ENCODE data around the gene RPS3. TPM values are rescaled to one million over a fixed set of nuclear protein-coding genes. Genes with fewer than 3 reads are reported as not detected.

The RPS3 gene
- total RNA-seq, 1 donor from 2014 or later: 2,822 TPM

DNA sequence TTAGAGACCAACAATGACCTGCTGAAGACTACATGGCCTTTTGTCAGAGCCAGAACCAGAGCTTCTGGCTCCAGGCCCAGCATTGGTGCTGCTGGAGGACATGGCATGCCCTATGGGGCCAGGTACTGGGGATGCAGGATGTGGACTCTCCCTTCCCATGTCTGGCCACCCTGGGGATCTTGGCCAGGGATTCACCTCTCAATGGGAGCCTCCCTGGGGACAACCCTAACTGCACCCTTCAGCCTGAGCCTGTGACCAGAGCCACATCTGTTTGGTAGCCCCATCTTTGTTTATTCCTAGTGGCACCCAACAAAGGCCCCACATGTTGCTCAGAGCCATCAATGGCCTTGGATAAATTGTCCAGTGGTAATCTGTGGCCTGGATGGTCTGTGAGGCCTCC, 27.9 kb downstream of the RPS3 start:
- Mint-ChIP-seq H3K4me1 (ENCODE audit: low read depth) (peaks cover 20% of the 10 kb centered on the region), H3K27ac (no peak overlapping the region), H3K9me3 (peaks cover 3% of the 10 kb centered on the region), H3K36me3 (ENCODE audit: low read depth) (peaks cover 12% of the 10 kb centered on the region), H3K4me3 (no peak overlapping the region), H3K27me3 (ENCODE audit: insufficient read depth) (peaks cover 43% of the 10 kb centered on the region)
- intact Hi-C loops (cut with micrococcal nuclease): no loop called here
- DNase-seq (ENCODE audit: low spot score): no peak

DNA sequence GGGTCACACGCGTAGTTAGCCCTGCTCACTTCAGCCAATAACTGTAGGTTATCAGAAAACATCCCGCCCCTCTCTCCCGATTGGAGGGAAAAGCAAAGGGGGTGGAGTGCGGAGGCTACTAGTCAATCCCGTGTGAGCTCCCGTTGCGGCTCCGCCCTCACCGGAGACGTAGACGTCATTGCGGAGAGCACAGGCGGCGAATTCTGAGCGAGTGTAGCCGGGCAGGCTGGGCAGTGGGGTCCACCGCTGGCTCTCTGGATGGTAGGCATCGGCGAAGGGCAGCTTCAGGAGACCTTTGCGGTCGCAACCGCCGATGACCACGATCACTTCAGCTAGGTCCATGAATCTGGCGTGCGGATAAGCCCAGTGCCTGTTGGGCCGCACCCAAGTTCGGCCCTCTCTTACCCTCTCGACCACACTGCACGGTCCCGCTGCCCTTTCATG, 29.0 kb downstream of the RPS3 start:
- peak; percentile 64 for DNase-seq (ENCODE audit: low spot score)
- intact Hi-C loops (cut with micrococcal nuclease): no loop called here
- H3K9me3 Mint-ChIP-seq: peaks cover 3% of the 10 kb centered on the region
- peak overlapping the region; percentile 34 for H3K27ac Mint-ChIP-seq
- peak overlapping the region; percentile 80 for H3K4me3 Mint-ChIP-seq
- H3K4me1 Mint-ChIP-seq (ENCODE audit: low read depth): peaks cover 20% of the 10 kb centered on the region
- H3K36me3 Mint-ChIP-seq (ENCODE audit: low read depth): peaks cover 12% of the 10 kb centered on the region
- peaks cover 53% of the 10 kb centered on the region for H3K27me3 Mint-ChIP-seq (ENCODE audit: insufficient read depth)

DNA sequence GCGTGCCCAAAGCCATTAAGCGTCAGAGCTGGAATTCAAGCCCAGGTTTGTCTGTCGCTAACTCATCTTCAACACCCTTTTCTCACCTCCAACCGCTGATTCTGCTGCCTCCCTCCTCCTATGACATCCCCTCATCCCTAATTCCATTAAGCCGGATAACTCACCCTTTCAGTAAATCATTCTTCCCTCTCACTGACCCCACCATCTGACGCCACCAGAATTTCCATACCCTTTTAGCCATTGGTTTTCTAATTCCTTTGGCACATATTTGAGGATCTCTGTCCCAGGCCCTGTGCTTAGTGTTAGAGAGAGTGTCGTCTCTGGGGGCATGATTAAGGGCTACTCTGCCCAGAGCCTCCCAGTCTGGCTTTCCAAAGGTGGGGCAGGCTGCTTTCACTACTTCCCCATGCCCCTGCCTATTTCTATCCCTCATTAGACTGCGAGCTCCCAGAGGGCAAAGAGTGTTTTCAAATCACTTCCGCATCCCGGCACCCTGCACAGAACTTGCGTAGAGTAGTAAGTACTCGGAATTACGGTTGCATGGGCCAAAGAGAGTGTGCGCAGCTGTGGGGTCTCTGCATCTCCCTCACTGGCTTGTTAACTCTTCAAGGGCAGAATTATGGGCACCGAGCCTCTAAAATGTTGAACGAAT, 29.8 kb downstream of the RPS3 start:
- H3K27ac Mint-ChIP-seq: peak overlapping the region; percentile 89
- H3K4me3 Mint-ChIP-seq: peak overlapping the region; percentile 80
- peaks cover 58% of the 10 kb centered on the region for H3K27me3 Mint-ChIP-seq (ENCODE audit: insufficient read depth)
- intact Hi-C loops (cut with micrococcal nuclease): no loop called here
- H3K4me1 Mint-ChIP-seq (ENCODE audit: low read depth): peaks cover 20% of the 10 kb centered on the region
- H3K9me3 Mint-ChIP-seq: peaks cover 3% of the 10 kb centered on the region
- no peak for DNase-seq (ENCODE audit: low spot score)
- H3K36me3 Mint-ChIP-seq (ENCODE audit: low read depth): peaks cover 9% of the 10 kb centered on the region

- Mint-ChIP-seq H3K4me1 (ENCODE audit: low read depth) (peaks cover 20% of the 10 kb centered on the region), H3K36me3 (ENCODE audit: low read depth) (peaks cover 9% of the 10 kb centered on the region), H3K4me3 (peak overlapping the region; percentile 80), H3K27ac (peak overlapping the region; percentile 89), H3K27me3 (ENCODE audit: insufficient read depth) (peaks cover 58% of the 10 kb centered on the region), H3K9me3 (peaks cover 3% of the 10 kb centered on the region)
- no peak for DNase-seq (ENCODE audit: low spot score)
- intact Hi-C loops (cut with micrococcal nuclease): no loop called here
Observed at GRCh38 chr11:75429641-75429901, 30.3 kb downstream of the RPS3 start.

GRCh38 chr11:75429902-75430713, 30.8 kb downstream of the RPS3 start:
- Mint-ChIP-seq H3K4me3 (peak overlapping the region; percentile 80), H3K4me1 (ENCODE audit: low read depth) (peaks cover 20% of the 10 kb centered on the region), H3K27me3 (ENCODE audit: insufficient read depth) (peaks cover 58% of the 10 kb centered on the region), H3K36me3 (ENCODE audit: low read depth) (peaks cover 6% of the 10 kb centered on the region), H3K27ac (peak overlapping the region; percentile 65), H3K9me3 (peaks cover 3% of the 10 kb centered on the region)
- DNase-seq (ENCODE audit: low spot score): peak; percentile 65
- intact Hi-C loops (cut with micrococcal nuclease): no loop called here

DNA sequence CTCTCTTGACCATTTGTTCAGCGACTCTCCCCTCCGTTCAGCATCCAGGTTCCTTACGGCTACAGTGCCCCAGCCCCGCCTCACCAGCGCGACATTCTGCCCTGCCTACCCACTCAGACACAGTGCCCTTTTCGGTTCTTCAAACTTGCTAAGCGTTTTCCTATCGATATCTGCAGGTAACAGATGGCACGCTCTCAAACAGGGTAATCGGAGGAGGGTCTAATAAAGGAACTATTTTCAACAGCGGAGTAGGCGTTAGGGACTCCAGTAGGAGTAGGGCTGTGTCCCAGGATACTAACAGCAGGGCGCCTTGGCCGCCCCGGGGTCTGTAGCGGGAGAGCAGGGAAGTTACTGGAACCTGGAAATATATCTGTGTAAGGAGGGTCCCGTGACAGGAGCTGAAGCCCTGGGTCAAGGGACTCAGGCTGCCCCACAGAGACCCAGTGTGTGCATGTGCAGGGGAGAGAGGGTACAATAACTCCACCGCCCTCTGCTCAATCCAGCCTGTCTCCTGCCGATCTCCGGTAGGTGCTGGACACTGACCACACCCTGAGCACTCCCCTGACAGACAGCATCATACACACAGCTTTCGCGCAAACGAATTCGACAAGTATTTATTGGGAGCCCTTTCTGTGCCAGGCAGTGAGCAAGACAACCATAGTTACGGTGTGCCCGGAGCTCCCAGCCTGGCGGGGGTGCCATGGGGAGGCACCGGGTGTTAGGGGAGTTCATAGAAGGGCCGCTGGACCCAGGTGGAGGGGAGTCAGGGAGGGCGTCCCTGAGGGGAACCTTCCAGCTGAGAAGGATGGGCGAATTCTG, 31.6 kb downstream of the RPS3 start:
- no peak for DNase-seq (ENCODE audit: low spot score)
- peaks cover 3% of the 10 kb centered on the region for H3K9me3 Mint-ChIP-seq
- peaks cover 58% of the 10 kb centered on the region for H3K27me3 Mint-ChIP-seq (ENCODE audit: insufficient read depth)
- peak overlapping the region; percentile 80 for H3K4me3 Mint-ChIP-seq
- peaks cover 6% of the 10 kb centered on the region for H3K36me3 Mint-ChIP-seq (ENCODE audit: low read depth)
- H3K4me1 Mint-ChIP-seq (ENCODE audit: low read depth): peaks cover 20% of the 10 kb centered on the region
- H3K27ac Mint-ChIP-seq: peak overlapping the region; percentile 65
- intact Hi-C loops (cut with micrococcal nuclease): no loop called here

DNA sequence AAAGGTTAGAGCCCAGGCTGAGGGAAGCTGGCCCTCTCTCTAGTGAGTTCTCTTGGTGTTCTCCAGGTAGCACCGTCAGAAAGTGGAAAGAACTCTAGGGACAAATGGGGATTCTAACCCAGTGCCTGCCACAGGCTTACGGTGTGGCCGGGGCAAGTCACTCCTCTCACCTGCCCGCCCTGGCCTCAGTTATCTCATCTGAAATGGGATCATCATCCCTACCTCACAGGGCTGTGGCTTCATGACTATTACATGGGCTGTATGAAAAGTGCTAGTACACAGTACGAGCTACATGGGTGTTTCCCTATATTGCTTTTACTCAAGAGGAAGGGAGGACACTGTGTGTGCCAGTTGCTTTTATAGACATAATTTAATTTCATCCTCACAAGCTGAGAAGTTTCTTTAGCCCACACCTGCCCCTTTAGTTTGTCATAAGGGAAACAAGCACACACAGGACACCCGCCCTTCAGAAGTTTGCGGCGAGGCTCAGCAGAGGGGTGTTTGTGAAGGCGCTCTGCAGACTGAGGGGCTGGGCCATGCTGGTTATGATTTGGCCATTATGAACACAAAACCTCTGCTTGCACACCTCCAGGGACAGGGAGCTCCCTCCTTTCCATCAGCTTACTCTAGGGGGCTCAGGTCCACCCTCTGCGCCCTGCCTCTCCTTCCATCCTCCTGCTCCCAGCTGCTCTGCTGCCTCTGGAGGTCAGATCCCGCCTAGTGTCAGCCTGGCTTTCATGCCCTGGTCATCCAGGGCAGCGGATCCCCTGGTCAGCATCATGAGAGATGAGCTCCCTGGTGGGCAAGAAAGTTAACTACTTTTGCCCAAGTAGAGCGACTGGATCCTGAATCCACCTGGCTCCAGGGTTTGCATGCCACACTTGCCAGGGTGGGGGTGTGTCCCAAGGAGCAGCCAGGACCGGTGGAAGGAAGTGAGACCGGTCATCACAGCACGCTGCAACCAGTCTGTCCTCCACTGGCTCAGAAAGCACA, 32.5 kb downstream of the RPS3 start:
- peaks cover 6% of the 10 kb centered on the region for H3K36me3 Mint-ChIP-seq (ENCODE audit: low read depth)

GRCh38 chr11:75432911-75433321, 33.6 kb downstream of the RPS3 start, which contains the start of gene KLHL35:
TSS of gene KLHL35 (minus strand) at chr11:75433203. CDS start at chr11:75430629, 2,574 bp downstream.
- H3K27ac Mint-ChIP-seq: peak within 1 kb of the TSS; percentile 10
- H3K4me3 Mint-ChIP-seq: peak within 1 kb of the TSS; percentile 54
- H3K4me1 Mint-ChIP-seq (ENCODE audit: low read depth): peaks cover 20% of the 10 kb centered on the region
- intact Hi-C loops (cut with micrococcal nuclease): no loop called here
- H3K27me3 Mint-ChIP-seq (ENCODE audit: insufficient read depth): peaks cover 48% of the 10 kb centered on the region
- no peak for DNase-seq (ENCODE audit: low spot score)
- H3K36me3 Mint-ChIP-seq (ENCODE audit: low read depth): peaks cover 6% of the 10 kb centered on the region
- peaks cover 3% of the 10 kb centered on the region for H3K9me3 Mint-ChIP-seq

More for the DNA sequence above, 32.5 kb downstream of the RPS3 start:
- peaks cover 55% of the 10 kb centered on the region for H3K27me3 Mint-ChIP-seq (ENCODE audit: insufficient read depth)
- peak overlapping the region; percentile 10 for H3K27ac Mint-ChIP-seq
- intact Hi-C loops (cut with micrococcal nuclease): no loop called here
- peak overlapping the region; percentile 62 for H3K4me3 Mint-ChIP-seq
- peaks cover 3% of the 10 kb centered on the region for H3K9me3 Mint-ChIP-seq
- peaks cover 20% of the 10 kb centered on the region for H3K4me1 Mint-ChIP-seq (ENCODE audit: low read depth)
- no peak for DNase-seq (ENCODE audit: low spot score)

- Mint-ChIP-seq H3K4me3 (no peak overlapping the region), H3K4me1 (ENCODE audit: low read depth) (peaks cover 20% of the 10 kb centered on the region), H3K36me3 (ENCODE audit: low read depth) (peaks cover 6% of the 10 kb centered on the region), H3K27me3 (ENCODE audit: insufficient read depth) (peaks cover 43% of the 10 kb centered on the region), H3K9me3 (peaks cover 3% of the 10 kb centered on the region), H3K27ac (no peak overlapping the region)
- intact Hi-C loops (cut with micrococcal nuclease): no loop called here
- DNase-seq (ENCODE audit: low spot score): no peak
Observed at GRCh38 chr11:75433443-75433842, 34.1 kb downstream of the RPS3 start.

DNA sequence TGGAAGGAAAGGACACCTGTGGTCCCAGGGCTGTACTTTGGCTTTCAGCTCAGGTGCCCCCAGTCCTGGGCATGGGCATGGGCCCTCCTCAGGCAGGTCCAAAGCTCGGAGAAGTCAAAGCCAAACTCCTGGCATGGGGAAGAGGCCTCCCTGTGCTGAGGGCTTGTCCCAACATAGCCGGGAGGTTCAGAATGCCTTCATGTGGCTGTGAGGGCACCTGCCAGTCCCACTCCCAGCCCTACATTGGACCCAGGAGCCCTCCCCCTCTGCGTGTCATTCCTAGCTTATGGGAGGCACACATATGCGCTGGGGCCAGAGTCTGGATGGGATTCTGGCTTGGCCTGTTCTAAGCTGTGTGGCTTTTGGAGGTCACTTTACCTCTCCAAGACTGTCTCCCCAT, 34.7 kb downstream of the RPS3 start:
- Mint-ChIP-seq H3K4me1 (ENCODE audit: low read depth) (peaks cover 15% of the 10 kb centered on the region), H3K9me3 (peaks cover 3% of the 10 kb centered on the region), H3K27ac (no peak overlapping the region), H3K27me3 (ENCODE audit: insufficient read depth) (peaks cover 37% of the 10 kb centered on the region), H3K36me3 (ENCODE audit: low read depth) (peaks cover 4% of the 10 kb centered on the region), H3K4me3 (no peak overlapping the region)
- intact Hi-C loops (cut with micrococcal nuclease): no loop called here
- DNase-seq (ENCODE audit: low spot score): no peak

DNA sequence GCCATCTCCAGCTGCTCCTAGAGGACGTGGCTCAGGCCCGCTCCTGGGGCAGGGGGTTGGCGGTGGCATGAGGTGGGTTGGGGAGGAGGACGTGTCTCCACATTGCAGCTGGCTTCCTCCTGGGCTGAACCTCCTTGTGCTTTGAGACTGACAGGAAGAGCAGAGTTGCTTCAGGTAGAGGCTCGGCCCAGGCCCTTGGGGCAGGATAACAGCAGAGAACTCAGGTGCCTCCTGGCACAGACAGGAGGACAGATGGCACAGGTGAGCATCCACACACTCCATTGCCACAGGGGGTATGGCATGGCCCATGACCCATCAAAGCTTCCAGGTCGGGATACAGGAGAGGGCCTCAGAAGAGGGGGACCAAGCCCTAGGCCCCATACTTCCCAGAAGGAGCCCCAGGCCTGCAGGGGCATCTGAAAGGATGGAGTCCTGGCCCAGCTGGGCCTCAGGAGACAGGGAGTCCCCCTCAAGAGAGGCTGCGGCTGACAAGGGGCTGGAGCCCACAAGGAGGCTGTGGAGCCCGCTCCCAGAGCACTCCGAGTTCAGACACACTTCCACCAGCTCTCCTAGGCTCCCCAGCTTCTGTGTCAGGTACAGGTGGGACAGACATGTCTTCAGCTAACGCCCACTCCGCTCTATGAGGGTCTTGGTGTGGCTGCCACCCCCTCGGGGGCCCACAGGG, 35.7 kb downstream of the RPS3 start:
- intact Hi-C loops (cut with micrococcal nuclease): no loop called here
- DNase-seq (ENCODE audit: low spot score): no peak
- Mint-ChIP-seq H3K4me1 (ENCODE audit: low read depth) (peaks cover 10% of the 10 kb centered on the region), H3K9me3 (no peaks in the 10 kb centered on the region), H3K27me3 (ENCODE audit: insufficient read depth) (peaks cover 32% of the 10 kb centered on the region), H3K36me3 (ENCODE audit: low read depth) (no peaks in the 10 kb centered on the region), H3K4me3 (no peak overlapping the region), H3K27ac (no peak overlapping the region)

All from activated T-helper 1 cell treated with anti-CD3 and anti-CD28 coated beads, Interleukin-12 subunit alpha, Interleukin-12 subunit beta, Interleukin-2, Interleukin-4 antibody, amounts not matched to agents 30 ng/mL and 10 ng/mL and 1 ng/mL, durations not matched to agents 14 hours and 24 hours and 36 hours (primary cell).